HepG2 (cell line): ENCODE data around the gene CDR2L. TPM values are rescaled to one million over a fixed set of nuclear protein-coding genes. Genes with fewer than 3 reads are reported as not detected.

ENCODE experiments used
- ERF ChIP-seq: IDR thresholded peaks from 2 replicates; pipeline ENCODE4 v1.6.1; 2018; ENCODE audit warnings: missing biosample characterization, missing genetic modification reagents
- FLYWCH1 ChIP-seq: sonication (generic); formaldehyde crosslinking; IDR thresholded peaks from 2 replicates; pipeline ENCODE4 v1.8.1; 2023; ENCODE audit warnings: mild to moderate bottlenecking, missing genetic modification reagents
- MAF1 ChIP-seq: sonication (generic); formaldehyde crosslinking; IDR thresholded peaks from 2 replicates; pipeline ENCODE4 v1.5.0; 2020; ENCODE audit warnings: missing genetic modification reagents, borderline replicate concordance
- MAFK ChIP-seq, 2 experiments: IDR thresholded peaks in 1 of 2; conservative IDR thresholded peaks in 1 of 2; 2 replicates each; pipeline ENCODE4 v1.6.1; 2011; ENCODE audit warnings: improper control_type of control experiment in 2 of 2, low read length in 2 of 2
- NCOA5 ChIP-seq: sonication (generic); formaldehyde crosslinking; IDR thresholded peaks from 2 replicates; pipeline ENCODE4 v1.4.0; 2020; ENCODE audit warnings: missing genetic modification reagents
- ONECUT2 ChIP-seq: sonication (generic); formaldehyde crosslinking; IDR thresholded peaks from 2 replicates; pipeline ENCODE4 v1.4.0; 2020; ENCODE audit warnings: missing genetic modification reagents
- RFX1 ChIP-seq: fragments of 450-650 bp; IDR thresholded peaks from 2 replicates; pipeline ENCODE4 v1.6.1; 2017
- RNF2 ChIP-seq: fragments of 450-650 bp; conservative IDR thresholded peaks from 2 replicates; pipeline ENCODE4 v1.6.1; 2016; ENCODE audit warnings: low read depth
- SMC3 ChIP-seq: IDR thresholded peaks from 2 replicates; pipeline ENCODE4 v1.6.1; 2011; ENCODE audit warnings: low read length, improper control_type of control experiment
- SP1 ChIP-seq, 2 experiments: fragments of 450-650 bp in 1 of 2; sonication (generic) in 1 of 2; formaldehyde crosslinking in 1 of 2; IDR thresholded peaks; 2 replicates each; pipeline versions ENCODE4 v1.4.0 to v1.6.1; 2016 to 2020; ENCODE audit warnings: missing genetic modification reagents in 1 of 2
- ZMAT3 ChIP-seq: sonication (generic); formaldehyde crosslinking; conservative IDR thresholded peaks from 2 replicates; pipeline ENCODE4 v1.7.0; 2021; ENCODE audit warnings: missing genetic modification reagents
- ZNF292 ChIP-seq: sonication (generic); formaldehyde crosslinking; IDR thresholded peaks from 2 replicates; pipeline ENCODE4 v1.8.1; 2022; ENCODE audit warnings: mild to moderate bottlenecking, low read depth, missing genetic modification reagents, borderline replicate concordance
- ZNF343 ChIP-seq: sonication (generic); formaldehyde crosslinking; IDR thresholded peaks from 2 replicates; pipeline ENCODE4 v1.4.0; 2020; ENCODE audit warnings: mild to moderate bottlenecking, missing genetic modification reagents
- polyA plus RNA-seq, 8 experiments: library from polyadenylated mRNA; depleted of rRNA in 3 of 8; stranded (reverse) in 7 of 8; unstranded in 1 of 8; fragments of >200 nt; fragmentation: Illumina TruSeq in 4 of 8; extraction: Trizol in 4 of 8; gene quantifications; 2 replicates each; pipeline versions ENCODE4 v1.2.1 to v1.2.3, GENCODE V29; 2011 to 2016; ENCODE audit warnings: low read depth in 4 of 8, missing spikeins in 1 of 8, mixed read lengths in 1 of 8; ENCODE audit not compliant: insufficient read depth in 1 of 8
- total RNA-seq, 5 experiments: library from RNA; depleted of rRNA; stranded (reverse); fragments of >200 nt; fragmentation: Illumina TruSeq; extraction: Trizol; gene quantifications; 2 replicates each; pipeline ENCODE4 v1.2.3, GENCODE V29; 2016; ENCODE audit warnings: low read depth in 1 of 5
- TF ChIP-seq, protein P1 (sequence below): sonication (generic); formaldehyde crosslinking; IDR thresholded peaks from 2 replicates; pipeline ENCODE4 v1.8.0; 2022; ENCODE audit warnings: mild to moderate bottlenecking, missing genetic modification reagents
- TF ChIP-seq, protein P2 (sequence below): sonication (generic); formaldehyde crosslinking; IDR thresholded peaks from 2 replicates; pipeline ENCODE4 v1.8.0; 2023; ENCODE audit warnings: mild to moderate bottlenecking, missing genetic modification reagents
- TF ChIP-seq, protein P3 (sequence below): sonication (generic); formaldehyde crosslinking; IDR thresholded peaks from 2 replicates; pipeline ENCODE4 v1.4.0; 2020; ENCODE audit warnings: mild to moderate bottlenecking, missing genetic modification reagents
- TF ChIP-seq, protein P4 (sequence below): sonication (generic); formaldehyde crosslinking; IDR thresholded peaks from 2 replicates; pipeline ENCODE4 v1.4.0; 2020; ENCODE audit warnings: mild to moderate bottlenecking, missing genetic modification reagents, borderline replicate concordance
- TF ChIP-seq, protein P5 (sequence below): sonication (generic); formaldehyde crosslinking; IDR thresholded peaks from 2 replicates; pipeline ENCODE4 v1.8.0; 2022; ENCODE audit warnings: mild to moderate bottlenecking, missing genetic modification reagents; ENCODE audit not compliant: insufficient replicate concordance
- TF ChIP-seq, protein P6 (sequence below): IDR thresholded peaks from 2 replicates; pipeline ENCODE4 v1.6.1; 2016; ENCODE audit warnings: mild to moderate bottlenecking

Gene CDR2L
- total and polyA plus RNA-seq, 2 of the 13 experiments (the other 11 are each of a cell fraction or from before 2014, with no cell fraction given): 1.9 to 2.1 TPM

DNA sequence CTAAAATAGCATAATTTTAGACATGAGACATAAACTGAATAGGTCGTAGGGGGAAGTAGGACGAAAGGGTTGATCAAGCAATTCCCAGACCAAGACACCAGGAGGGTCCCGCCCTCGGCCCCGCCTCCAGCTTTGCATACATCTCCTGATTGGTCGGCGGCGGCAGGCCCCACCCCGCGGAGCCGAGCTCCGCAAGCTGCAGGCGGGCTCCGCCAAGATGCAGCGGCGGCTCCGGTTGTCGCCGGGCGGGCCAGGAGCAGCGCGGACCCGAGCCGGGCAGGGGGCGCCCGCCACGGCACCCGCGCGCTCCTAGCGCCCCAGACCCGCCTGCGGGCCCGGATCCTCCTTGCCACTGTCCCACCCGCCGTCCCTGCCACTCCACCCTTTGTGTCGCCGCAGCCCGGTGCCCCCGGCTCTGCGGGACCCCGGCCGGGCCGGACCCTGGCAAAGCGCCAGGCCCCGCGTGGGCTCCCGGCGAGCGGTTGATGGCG is at the start of gene CDR2L (continued):
- TF ChIP-seq, protein P1, sequence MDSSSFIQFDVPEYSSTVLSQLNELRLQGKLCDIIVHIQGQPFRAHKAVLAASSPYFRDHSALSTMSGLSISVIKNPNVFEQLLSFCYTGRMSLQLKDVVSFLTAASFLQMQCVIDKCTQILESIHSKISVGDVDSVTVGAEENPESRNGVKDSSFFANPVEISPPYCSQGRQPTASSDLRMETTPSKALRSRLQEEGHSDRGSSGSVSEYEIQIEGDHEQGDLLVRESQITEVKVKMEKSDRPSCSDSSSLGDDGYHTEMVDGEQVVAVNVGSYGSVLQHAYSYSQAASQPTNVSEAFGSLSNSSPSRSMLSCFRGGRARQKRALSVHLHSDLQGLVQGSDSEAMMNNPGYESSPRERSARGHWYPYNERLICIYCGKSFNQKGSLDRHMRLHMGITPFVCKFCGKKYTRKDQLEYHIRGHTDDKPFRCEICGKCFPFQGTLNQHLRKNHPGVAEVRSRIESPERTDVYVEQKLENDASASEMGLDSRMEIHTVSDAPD (CRISPR knock-in tag): no peak
- TF ChIP-seq, protein P2, sequence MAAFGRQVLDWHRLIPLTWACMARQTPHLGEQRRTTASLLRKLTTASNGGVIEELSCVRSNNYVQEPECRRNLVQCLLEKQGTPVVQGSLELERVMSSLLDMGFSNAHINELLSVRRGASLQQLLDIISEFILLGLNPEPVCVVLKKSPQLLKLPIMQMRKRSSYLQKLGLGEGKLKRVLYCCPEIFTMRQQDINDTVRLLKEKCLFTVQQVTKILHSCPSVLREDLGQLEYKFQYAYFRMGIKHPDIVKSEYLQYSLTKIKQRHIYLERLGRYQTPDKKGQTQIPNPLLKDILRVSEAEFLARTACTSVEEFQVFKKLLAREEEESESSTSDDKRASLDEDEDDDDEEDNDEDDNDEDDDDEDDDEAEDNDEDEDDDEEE (CRISPR knock-in tag): no peak
- TF ChIP-seq, protein P3, sequence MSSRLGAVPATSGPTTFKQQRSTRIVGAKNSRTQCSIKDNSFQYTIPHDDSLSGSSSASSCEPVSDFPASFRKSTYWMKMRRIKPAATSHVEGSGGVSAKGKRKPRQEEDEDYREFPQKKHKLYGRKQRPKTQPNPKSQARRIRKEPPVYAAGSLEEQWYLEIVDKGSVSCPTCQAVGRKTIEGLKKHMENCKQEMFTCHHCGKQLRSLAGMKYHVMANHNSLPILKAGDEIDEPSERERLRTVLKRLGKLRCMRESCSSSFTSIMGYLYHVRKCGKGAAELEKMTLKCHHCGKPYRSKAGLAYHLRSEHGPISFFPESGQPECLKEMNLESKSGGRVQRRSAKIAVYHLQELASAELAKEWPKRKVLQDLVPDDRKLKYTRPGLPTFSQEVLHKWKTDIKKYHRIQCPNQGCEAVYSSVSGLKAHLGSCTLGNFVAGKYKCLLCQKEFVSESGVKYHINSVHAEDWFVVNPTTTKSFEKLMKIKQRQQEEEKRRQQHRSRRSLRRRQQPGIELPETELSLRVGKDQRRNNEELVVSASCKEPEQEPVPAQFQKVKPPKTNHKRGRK: no peak
- no peak for TF ChIP-seq ONECUT2 (CRISPR knock-in tag)
- no peak for TF ChIP-seq SP1 (IDR thresholded peaks at IDR 0.05)
- peak; percentile 82 for TF ChIP-seq SP1 (CRISPR knock-in tag; IDR thresholded peaks at IDR 0.05)
- no peak for TF ChIP-seq RFX1
- TF ChIP-seq ZNF292: no peak
- no peak for TF ChIP-seq NCOA5
- no peak for TF ChIP-seq FLYWCH1 (CRISPR knock-in tag)
- no peak for TF ChIP-seq MAFK (conservative IDR thresholded peaks at IDR 0.05 in 1 of 2, IDR thresholded peaks at IDR 0.05 in 1 of 2; ENCODE audit: low read length in 2 of 2)
- TF ChIP-seq, protein P4, sequence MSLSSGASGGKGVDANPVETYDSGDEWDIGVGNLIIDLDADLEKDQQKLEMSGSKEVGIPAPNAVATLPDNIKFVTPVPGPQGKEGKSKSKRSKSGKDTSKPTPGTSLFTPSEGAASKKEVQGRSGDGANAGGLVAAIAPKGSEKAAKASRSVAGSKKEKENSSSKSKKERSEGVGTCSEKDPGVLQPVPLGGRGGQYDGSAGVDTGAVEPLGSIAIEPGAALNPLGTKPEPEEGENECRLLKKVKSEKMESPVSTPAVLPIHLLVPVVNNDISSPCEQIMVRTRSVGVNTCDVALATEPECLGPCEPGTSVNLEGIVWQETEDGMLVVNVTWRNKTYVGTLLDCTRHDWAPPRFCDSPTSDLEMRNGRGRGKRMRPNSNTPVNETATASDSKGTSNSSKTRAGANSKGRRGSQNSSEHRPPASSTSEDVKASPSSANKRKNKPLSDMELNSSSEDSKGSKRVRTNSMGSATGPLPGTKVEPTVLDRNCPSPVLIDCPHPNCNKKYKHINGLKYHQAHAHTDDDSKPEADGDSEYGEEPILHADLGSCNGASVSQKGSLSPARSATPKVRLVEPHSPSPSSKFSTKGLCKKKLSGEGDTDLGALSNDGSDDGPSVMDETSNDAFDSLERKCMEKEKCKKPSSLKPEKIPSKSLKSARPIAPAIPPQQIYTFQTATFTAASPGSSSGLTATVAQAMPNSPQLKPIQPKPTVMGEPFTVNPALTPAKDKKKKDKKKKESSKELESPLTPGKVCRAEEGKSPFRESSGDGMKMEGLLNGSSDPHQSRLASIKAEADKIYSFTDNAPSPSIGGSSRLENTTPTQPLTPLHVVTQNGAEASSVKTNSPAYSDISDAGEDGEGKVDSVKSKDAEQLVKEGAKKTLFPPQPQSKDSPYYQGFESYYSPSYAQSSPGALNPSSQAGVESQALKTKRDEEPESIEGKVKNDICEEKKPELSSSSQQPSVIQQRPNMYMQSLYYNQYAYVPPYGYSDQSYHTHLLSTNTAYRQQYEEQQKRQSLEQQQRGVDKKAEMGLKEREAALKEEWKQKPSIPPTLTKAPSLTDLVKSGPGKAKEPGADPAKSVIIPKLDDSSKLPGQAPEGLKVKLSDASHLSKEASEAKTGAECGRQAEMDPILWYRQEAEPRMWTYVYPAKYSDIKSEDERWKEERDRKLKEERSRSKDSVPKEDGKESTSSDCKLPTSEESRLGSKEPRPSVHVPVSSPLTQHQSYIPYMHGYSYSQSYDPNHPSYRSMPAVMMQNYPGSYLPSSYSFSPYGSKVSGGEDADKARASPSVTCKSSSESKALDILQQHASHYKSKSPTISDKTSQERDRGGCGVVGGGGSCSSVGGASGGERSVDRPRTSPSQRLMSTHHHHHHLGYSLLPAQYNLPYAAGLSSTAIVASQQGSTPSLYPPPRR: no peak
- no peak for TF ChIP-seq SMC3
- TF ChIP-seq, protein P5, sequence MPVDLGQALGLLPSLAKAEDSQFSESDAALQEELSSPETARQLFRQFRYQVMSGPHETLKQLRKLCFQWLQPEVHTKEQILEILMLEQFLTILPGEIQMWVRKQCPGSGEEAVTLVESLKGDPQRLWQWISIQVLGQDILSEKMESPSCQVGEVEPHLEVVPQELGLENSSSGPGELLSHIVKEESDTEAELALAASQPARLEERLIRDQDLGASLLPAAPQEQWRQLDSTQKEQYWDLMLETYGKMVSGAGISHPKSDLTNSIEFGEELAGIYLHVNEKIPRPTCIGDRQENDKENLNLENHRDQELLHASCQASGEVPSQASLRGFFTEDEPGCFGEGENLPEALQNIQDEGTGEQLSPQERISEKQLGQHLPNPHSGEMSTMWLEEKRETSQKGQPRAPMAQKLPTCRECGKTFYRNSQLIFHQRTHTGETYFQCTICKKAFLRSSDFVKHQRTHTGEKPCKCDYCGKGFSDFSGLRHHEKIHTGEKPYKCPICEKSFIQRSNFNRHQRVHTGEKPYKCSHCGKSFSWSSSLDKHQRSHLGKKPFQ (CRISPR knock-in tag): no peak
- no peak for TF ChIP-seq ERF
- no peak for TF ChIP-seq MAF1 (CRISPR knock-in tag)
- no peak; the same call in 1 of the 2 replicates for TF ChIP-seq ZMAT3 (CRISPR knock-in tag)
- no peak for TF ChIP-seq ZNF343 (CRISPR knock-in tag)
- TF ChIP-seq RNF2: peak; percentile 55; the same call in 1 of the 2 replicates
- TF ChIP-seq, protein P6, sequence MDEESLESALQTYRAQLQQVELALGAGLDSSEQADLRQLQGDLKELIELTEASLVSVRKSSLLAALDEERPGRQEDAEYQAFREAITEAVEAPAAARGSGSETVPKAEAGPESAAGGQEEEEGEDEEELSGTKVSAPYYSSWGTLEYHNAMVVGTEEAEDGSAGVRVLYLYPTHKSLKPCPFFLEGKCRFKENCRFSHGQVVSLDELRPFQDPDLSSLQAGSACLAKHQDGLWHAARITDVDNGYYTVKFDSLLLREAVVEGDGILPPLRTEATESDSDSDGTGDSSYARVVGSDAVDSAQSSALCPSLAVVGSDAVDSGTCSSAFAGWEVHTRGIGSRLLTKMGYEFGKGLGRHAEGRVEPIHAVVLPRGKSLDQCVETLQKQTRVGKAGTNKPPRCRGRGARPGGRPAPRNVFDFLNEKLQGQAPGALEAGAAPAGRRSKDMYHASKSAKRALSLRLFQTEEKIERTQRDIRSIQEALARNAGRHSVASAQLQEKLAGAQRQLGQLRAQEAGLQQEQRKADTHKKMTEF (CRISPR knock-in tag): no peak
